GM18868 (cell line): Measurements from ENCODE around the gene GLOD4.
"Not testable (repeated sequence)": the region's sequence is repeated elsewhere in the genome, so short reads cannot be mapped to it uniquely, and the experiment has no call there.

Experiments
- ATAC-seq: cut with Tn5 transposase; IDR thresholded peaks from one replicate; pipeline ENCODE4 v1.9.1; 2021; ENCODE audit warnings: mild to moderate bottlenecking, moderate library complexity; ENCODE audit not compliant: unreplicated experiment

The GLOD4 gene

DNA sequence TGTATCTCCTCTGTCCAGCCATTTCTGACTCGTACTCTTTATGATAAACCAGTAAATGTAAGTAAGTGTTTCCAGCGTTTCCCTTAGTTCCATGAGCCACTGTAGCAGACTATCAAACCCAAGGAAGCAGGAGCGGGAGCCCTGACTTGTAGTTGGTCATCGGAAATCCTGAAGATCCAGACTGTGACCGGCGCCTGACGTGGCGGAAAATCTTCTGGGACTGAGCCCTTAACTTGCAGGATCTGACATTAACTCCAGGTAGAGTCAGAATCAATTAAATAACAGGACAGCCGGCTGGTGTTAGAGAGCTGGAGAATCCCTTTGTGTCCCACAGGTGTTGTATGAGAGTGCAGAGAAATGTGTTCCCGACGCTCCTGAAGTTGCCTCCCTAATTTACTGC is 4.0 kb downstream of the GLOD4 start:
- ATAC-seq, result no peak

DNA sequence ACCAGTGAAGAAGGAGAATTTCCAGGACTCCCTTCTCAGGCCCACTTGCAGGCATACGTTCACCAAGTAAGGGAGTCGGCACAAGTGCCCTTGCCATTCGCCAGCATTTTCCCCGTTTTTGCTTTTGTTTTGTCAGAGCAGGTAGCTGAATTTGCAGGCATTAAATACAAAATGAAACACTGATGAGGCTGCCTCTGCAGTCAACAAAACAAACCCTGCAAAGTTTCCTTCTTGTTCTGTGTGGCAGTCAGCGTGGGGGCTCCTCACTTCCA is 7.8 kb downstream of the GLOD4 start:
- ATAC-seq, result no peak

DNA sequence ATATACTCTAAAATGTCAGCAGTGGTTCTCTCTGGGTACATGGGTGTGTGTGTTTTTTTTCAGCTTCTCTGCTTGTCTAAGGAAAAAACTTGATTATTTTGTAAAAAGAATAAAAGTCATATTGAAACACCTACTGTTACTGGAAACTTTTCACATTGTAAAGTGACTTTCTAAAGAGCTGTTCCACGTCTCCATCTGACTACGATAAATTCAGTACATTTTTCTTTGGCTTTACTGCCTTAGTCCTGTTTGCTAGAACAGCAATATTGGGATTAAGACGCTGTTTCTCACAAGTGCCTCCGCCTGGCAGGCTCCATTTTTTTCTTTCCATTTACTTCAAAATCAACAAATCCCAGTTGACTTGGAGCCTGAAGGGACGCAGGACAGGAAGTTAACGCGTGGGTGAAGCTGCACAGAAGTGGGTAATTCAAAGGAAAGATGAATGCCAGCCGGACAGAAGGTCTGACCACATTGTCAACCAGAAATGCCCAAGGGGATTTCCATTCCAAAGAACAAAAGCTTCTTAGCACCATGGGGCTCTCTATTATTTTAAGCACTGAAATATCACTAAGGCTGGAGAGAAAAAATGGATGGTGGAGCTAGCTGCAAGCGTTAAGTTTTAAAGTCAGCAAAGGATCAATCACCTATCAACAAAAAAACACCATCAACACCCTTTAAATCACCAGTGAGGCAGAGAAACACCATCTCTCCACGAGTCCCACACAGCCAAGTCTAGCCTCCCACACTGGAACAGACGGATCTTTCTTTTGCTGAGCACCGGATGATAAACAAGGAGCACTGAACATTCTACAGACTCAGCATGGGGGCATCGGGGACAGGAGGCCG is 8.4 kb downstream of the GLOD4 start:
- no peak for ATAC-seq

DNA sequence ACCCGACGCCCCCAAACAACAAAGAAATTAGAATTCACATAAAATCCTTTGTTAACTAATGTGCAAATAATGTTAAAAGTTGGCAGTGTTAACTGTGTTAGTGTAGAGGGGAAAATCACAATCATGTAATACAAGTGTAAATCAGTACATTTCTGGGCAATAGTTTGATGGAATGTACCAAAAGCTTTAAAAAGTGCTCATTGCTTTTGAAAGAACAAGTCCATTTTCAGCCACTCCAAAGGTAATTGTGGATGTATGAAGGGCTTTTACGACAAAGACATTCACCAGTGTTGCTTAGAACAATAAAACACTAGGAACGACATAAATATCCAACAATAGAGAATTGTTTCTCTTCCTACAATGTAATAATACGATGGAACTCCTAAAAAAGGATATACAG is 9.1 kb downstream of the GLOD4 start:
- no peak for ATAC-seq

DNA sequence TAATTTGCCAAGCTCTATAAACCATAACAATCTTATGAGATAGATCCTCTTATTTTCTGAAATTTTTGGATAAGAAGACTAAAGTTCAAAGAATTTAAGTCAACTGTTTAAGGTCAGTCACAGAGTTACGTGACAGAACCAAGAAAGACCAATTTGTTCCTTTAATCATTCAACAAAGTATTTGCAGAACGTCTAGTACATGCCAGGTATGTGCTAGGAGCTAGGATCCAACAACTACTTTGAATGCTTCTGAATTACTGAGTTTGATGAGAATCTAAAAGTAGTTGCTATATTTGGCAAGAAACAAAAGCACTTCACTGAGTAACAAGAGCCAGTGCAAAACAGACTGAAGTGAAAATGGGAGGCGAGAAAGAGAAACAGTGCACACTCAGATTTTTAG is 15.0 kb downstream of the GLOD4 start:
- ATAC-seq, result no peak

- ATAC-seq, result no peak
Observed at GRCh38 chr17:760371-760770, 21.7 kb downstream of the GLOD4 start.

- no peak for ATAC-seq
Observed at GRCh38 chr17:759964-760363, 22.1 kb downstream of the GLOD4 start.

- not testable (repeated sequence) for ATAC-seq
Observed at GRCh38 chr17:756010-756567, 26.0 kb downstream of the GLOD4 start.

- not testable (repeated sequence) for ATAC-seq
Observed at GRCh38 chr17:755319-755961, 26.6 kb downstream of the GLOD4 start.

DNA sequence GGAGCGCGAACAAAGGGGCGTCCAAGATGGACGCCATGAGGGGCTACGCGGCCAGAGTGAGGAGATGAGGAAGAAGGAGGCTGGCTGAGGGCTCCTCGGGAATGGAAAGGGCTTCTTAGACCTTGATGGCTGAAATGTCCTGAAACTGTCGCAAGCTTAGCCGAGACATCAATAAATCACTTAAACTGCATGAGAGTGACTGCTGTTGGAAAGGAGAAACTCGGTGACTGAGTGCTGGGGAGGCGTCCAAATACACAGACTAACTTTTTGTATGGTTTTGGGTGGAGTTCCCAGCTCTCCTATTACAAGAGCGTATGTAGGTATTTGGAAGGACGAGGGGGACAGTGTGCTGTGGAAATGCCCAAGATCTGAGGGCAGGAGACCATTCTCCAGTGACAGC is 28.7 kb downstream of the GLOD4 start:
- ATAC-seq, result no peak

DNA sequence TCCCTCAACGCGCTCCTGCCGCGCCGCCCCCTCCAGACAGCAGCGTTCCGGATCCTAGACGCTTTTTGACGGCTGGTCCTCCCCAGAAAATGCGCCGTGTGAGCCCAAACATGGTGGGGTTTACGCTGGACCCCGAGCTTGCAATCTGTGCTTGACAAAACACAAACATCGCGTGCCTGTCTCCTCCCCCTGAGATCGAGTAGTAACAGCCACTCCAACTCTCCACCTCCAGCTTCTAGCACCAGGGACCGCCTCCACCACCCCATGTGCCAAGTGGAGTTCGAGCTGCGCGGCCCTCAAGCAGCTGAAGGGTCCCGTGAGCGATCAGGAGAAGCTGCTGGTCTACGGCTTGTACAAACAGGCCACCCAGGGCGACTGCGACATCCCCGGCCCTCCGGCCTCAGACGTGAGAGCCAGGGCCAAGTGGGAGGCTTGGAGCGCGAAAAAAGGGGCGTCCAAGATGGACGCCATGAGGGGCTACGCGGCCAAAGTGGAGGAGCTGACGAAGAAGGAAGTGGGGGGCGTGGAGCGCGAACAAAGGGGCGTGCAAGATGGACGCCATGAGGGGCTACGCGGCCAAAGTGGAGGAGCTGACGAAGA is 29.4 kb downstream of the GLOD4 start:
- ATAC-seq, result peak; percentile 7

DNA sequence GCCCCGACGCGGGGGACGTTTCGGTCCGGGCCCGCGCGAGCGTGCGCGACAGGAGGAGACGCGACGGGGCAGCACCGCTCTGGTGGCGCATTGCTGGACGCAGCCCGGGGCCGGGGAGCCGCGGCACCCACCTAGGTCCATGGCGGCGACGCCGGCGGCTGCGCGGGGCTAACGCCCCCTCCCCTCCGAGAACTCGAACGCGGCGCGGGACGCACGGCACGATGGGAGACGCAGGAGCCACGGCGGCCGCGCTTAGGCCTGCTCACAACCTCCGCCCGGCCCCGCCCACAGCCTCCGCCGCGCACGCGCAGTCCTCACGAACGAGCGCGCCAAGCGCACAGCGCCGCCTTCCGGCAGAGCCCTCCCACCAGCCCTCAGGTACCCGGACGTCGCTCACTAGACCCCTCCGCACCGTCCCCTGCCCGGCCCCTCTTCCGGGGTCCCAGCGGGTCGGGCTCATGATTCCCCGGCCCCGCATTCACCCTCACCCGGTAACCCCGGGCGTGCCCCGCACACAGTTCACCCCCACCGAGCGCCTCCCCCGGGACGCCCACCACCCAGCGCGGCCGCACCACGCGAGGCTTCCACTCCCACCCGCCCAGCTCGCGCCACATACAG is 30.0 kb downstream of the GLOD4 start, which contains the start of gene GEMIN4:
Gene GEMIN4 (minus strand): TSS at position 263 of the 618 bp plus-strand sequence. CDS start 122 bp downstream, at position 141.
- peak; percentile 84 for ATAC-seq

DNA sequence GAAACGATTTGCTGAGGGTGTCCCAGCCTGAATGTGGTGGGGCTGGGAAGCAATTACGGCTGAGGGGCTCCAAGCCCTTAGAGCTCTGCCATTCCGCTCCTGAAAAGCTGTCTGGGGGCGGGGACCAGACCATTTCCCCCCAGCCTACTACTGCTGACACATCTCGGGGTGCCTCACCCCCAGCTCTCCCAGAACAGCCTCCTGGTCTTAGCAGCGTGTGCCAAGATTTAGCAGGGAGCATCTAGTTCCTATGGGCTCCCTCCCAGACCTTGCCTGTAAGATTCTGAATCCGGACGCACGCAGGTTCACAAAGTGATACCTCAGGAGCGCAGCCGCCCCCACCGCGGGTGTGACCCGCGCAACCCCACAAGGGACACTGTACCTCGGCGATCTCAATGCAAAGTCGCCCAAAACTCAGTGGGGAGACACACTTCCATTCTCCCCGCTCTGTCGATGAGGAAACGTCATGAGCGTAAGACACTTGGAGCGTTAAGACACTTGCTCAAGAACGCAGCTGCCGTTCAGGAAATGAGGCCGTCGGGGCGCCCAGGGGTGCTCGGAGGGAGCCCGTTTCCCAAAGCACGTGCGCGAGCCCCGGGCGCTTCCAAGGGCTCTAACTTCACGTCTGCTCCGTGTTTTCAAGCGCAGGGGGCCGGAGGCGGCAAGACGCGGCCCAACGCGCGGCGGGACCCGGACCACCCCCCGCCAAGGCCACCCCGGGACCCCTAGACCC is 30.6 kb downstream of the GLOD4 start:
- ATAC-seq, result peak; percentile 17

GRCh38 chr17:750431-751037 is 31.5 kb downstream of the GLOD4 start:
- ATAC-seq, result no peak

GRCh38 chr17:749359-749758 is 32.7 kb downstream of the GLOD4 start:
- not testable (repeated sequence) for ATAC-seq

DNA sequence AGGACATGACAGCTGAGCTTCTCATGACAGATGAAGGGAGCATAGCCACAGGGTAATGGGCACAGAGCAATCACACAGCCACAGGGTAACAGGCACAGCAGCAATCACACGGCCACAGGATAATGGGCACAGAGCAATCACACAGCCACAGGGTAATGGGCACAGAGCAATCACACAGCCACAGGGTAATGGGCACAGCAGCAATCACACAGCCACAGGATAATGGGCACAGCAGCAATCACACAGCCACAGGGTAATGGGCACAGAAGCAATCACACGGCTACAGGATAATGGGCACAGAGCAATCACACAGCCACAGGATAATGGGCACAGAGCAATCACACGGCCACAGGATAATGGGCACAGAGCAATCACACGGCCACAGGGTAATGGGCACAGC is 33.5 kb downstream of the GLOD4 start:
- not testable (repeated sequence) for ATAC-seq

DNA sequence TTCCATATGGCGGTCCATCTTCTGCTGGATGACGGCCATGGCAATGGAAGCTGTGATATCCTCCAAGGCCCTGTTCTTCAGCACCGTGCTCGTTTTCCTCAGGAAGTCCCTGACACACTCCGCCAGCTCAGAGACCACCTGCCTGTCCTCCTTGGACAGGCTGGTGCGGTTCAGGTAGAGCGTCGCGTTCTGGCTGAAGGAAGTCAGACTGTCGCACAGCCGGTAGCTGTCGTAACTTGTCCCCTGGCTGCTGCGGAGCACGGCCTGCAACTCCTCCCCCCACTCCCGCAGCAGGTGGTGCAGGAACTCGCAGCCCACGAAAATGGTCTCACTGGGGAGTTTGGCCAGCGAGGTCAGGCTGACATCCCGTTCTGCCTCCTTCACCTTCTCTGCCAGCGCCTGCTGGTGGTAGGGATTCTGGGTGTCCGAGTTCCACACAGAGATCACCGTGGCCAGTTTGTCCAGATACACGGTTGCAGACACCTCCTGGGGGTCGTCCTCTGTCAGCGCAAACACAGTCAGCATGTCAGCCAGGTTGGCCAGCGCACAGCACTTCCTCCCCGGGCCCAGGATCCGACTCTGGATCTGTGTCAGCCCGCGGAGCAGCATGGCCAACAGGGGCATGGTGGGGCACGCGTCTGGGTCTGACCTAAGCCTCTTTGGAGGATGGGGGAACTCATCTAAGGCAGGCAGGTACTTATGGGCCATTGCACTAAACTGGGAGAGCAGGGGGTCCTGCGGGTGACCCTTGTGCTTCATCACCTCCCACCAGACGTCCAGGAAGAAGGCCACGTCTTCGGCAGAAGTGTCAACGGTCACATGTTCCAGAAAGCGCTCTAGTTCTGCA is 35.1 kb downstream of the GLOD4 start:
- no peak for ATAC-seq

DNA sequence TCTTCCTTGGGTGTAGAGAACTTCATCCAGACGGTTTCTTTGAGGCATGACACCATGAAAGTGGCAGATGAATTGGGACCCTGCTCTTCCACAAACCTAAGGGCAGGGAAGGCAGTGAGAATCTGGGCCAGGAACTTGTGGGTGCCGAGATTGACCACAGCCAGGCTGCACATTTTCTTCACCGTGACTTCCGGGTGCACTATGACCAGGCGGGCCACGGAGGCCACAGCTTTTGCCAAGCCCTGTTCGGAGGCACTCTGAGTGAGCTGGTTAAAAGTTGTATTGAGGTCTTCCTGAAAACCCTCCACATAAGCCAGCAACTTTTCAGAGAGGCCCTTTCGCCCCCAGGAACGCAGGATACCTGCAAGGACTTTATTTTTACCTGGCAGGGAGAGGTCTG is 35.9 kb downstream of the GLOD4 start:
- ATAC-seq, result no peak

DNA sequence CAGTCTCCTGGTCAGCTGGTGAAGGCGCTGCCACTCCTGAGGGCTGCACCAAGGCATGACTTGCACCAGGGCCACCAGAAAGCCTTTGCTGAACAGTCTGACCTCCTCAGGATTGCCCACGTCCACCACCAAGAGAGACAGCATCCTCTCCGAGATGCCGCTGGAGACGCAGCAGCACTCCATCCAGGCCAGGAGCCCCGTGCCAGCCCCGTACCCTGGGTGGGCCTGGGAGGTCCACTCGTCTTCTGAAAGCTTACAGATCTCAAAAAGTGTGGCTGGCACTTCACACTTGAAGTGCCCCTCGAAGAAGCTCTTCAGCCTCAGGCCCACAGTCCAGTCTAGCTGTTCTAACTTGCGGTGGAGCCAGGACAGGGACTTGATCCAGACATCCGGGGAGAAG is 36.7 kb downstream of the GLOD4 start:
- no peak for ATAC-seq
